Transverse colon (tissue), 4 donors: ENCODE measurements around the gene ADRB1.

Source experiments
- CTCF ChIP-seq, 5 experiments: fragments of 200-600 bp in 3 of 5; fragments of 450-650 bp in 2 of 5; sonication (generic) in 3 of 5; IDR thresholded peaks; 1 replicate in 2 of 5; 2 replicates in 3 of 5; pipeline ENCODE4 v1.5.1; 2016 to 2017; ENCODE audit warnings: antibody characterized with exemption in 5 of 5, inconsistent platforms in 3 of 5, mild to moderate bottlenecking in 2 of 5, moderate library complexity in 1 of 5
- POLR2AphosphoS5 ChIP-seq, 3 donors: sonication (generic); formaldehyde crosslinking; IDR thresholded peaks; one replicate each; pipeline ENCODE4 v1.6.1; 2016; ENCODE audit warnings: antibody characterized with exemption in 3 of 3

- TF ChIP-seq CTCF (IDR thresholded peaks at IDR 0.05) (no peak), POLR2AphosphoS5 (IDR thresholded peaks at IDR 0.05) (no peak)
These were observed 39.4 kb downstream of the ADRB1 start for GRCh38 chr10:114083040-114083439.
